Sigmoid colon (tissue), 7 donors: ENCODE results near the gene KRTAP1-3. TPM values are rescaled to one million over a fixed set of nuclear protein-coding genes. Genes with fewer than 3 reads are reported as not detected.

ENCODE experiments used
- DNase-seq: peaks from one replicate; pipeline ENCODE4 v3.0.0-alpha.2; 2019
- H3K27ac ChIP-seq, 4 donors: fragments of 200-600 bp; sonication (generic); one replicate each; pipeline ENCODE4 v1.5.1; 2016 to 2019; ENCODE audit warnings: mild to moderate bottlenecking in 1 of 4
- H3K27me3 ChIP-seq, 3 donors: fragments of 200-600 bp; sonication (generic); one replicate each; pipeline ENCODE4 v1.5.1; 2019; ENCODE audit warnings: mild to moderate bottlenecking in 1 of 3
- H3K36me3 ChIP-seq, 4 donors: fragments of 200-600 bp; sonication (generic); one replicate each; pipeline ENCODE4 v1.5.1; 2016 to 2019
- H3K4me1 ChIP-seq, 4 donors: fragments of 200-600 bp; sonication (generic); one replicate each; pipeline ENCODE4 v1.5.1; 2017 to 2019
- H3K4me3 ChIP-seq, 4 donors: fragments of 200-600 bp; sonication (generic); one replicate each; pipeline ENCODE4 v1.5.1; 2017 to 2019; ENCODE audit warnings: mild to moderate bottlenecking in 2 of 4, moderate library complexity in 1 of 4
- H3K9me3 ChIP-seq, 4 donors: fragments of 200-600 bp in 3 of 4; sonication (generic) in 3 of 4; one replicate each; pipeline versions ENCODE4 v1.5.1 to v1.6.1; 2013 to 2019
- CTCF ChIP-seq, 4 experiments: fragments of 450-650 bp in 3 of 4; fragments of 200-600 bp in 1 of 4; IDR thresholded peaks; one replicate each; pipeline ENCODE4 v1.5.1; 2016 to 2019; ENCODE audit warnings: antibody characterized with exemption in 4 of 4, mild to moderate bottlenecking in 3 of 4, moderate library complexity in 2 of 4
- EP300 ChIP-seq, 4 donors: sonication (generic); formaldehyde crosslinking; IDR thresholded peaks; one replicate each; pipeline ENCODE4 v1.6.1; 2017; ENCODE audit warnings: antibody characterized with exemption in 4 of 4
- POLR2A ChIP-seq, 2 donors: fragments of 450-650 bp; IDR thresholded peaks; one replicate each; pipeline ENCODE4 v1.6.1; 2016; ENCODE audit warnings: antibody characterized with exemption in 2 of 2, mild to moderate bottlenecking in 2 of 2, moderate library complexity in 2 of 2
- POLR2AphosphoS5 ChIP-seq, 4 donors: sonication (generic); formaldehyde crosslinking; IDR thresholded peaks; one replicate each; pipeline ENCODE4 v1.6.1; 2017; ENCODE audit warnings: antibody characterized with exemption in 4 of 4
- WGBS, 2 donors: extraction: QIAGEN DNeasy Blood & Tissue Kit; methylation state at CpG; one replicate each; pipeline ENCODE4 v1.1.7; 2013; 5-methylcytosine and 5-hydroxymethylcytosine counted together
- intact Hi-C: fragments of 100-400 bp; cut with DNase I; formaldehyde crosslinking; loops from one replicate; pipeline ENCODE4 v1.15.1; 2023
- polyA plus RNA-seq, 3 donors: library from polyadenylated mRNA; stranded (reverse); fragments of 200-250 nt; gene quantifications; one replicate each; pipeline ENCODE4 v1.2.3, GENCODE V29; 2013
- total RNA-seq, 4 donors: library from RNA; depleted of rRNA; stranded (reverse); fragments of >200 nt; gene quantifications; one replicate each; pipeline ENCODE4 v1.1.0, GENCODE V29; 2016
- donor health status: healthy with polysubstance abuse.
- donor health status: Bipolar disorder and iron deficiency.
- donor health status: healthy.

The KRTAP1-3 gene
- total and polyA plus RNA-seq, 7 donors, result not detected

DNA sequence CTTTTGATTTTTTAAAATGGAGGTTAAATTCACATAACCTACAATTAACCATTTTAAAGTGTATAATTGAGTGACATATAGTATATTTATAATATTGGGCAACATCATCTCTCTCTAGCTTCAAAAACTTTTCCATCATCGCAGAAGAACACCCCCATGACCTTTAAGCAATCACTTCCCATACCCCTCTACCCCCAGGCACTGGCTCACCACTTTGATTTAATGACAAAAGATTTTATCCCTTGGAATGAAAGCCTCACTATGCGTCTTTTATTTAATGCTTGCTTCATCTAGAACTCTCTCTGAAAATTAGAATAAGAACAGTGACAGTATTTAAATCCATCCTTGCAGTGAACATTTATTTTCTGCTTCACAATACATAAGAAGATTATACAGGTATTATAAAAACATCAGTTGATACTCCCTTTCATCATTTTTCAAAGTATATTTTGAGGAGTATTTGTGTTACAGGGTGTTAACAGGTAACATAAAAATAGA lies 3.2 kb upstream of the KRTAP1-3 start:
- no peak for TF ChIP-seq POLR2AphosphoS5 (IDR thresholded peaks at IDR 0.05)
- TF ChIP-seq EP300 (IDR thresholded peaks at IDR 0.05), result no peak
- TF ChIP-seq CTCF (IDR thresholded peaks at IDR 0.05), result no peak
- TF ChIP-seq POLR2A (IDR thresholded peaks at IDR 0.05), result no peak
- intact Hi-C loops, result no loop called here
- WGBS, 2 donors, result 87 to 88% methylated on average over 2 of the region's 2 CpGs
- Histone ChIP-seq H3K9me3 (no peaks in the 10 kb centered on the region), H3K27me3 (no peaks in the 10 kb centered on the region), H3K4me1 (no peaks in the 10 kb centered on the region), H3K36me3 (no peaks in the 10 kb centered on the region), H3K27ac (no peak overlapping the region), H3K4me3 (no peak overlapping the region)
- DNase-seq, result no peak

DNA sequence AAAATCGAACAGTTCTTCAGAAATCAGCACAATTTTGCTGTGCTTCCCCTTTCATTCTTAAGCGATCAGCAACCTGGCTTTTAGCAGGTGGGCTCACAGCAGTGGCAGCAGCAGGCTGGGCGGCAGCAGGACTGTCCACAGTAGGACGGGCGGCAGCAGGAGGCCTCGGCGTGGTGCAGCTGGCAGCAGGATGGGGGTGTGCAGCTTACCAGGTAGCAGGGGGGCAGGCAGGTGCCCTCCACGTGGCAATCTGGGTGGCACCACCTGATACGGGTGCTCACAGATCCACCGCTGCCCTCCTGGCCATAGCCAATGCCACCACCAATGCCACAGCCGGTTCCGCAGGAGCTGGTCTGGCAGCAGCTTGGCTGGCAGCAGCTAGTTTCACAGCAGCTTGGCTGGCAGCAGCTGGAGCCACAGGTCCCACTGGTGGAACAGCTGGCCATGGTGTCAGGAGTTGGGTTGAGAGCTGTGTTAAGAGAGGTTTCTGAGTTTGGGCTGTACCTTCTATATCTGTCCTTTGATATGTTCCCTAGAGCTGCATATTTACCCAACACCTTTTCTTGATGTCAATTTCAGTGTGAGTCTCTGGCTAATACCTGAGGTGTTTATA lies 4.9 kb downstream of the KRTAP1-3 start, which contains the start of gene KRTAP1-4:
Gene KRTAP1-4 (minus strand): TSS at position 563 of the 613 bp plus-strand sequence. CDS start 117 bp downstream, at position 446.
- Histone ChIP-seq H3K4me3 (no peak within 1 kb of the TSS), H3K27me3 (peaks cover 0 to 6% (median 0%) of the 10 kb centered on the region in 3 donors), H3K36me3 (no peaks in the 10 kb centered on the region), H3K27ac (no peak within 1 kb of the TSS), H3K9me3 (no peaks in the 10 kb centered on the region), H3K4me1 (no peaks in the 10 kb centered on the region)
- intact Hi-C loops, result no loop called here
- TF ChIP-seq POLR2AphosphoS5 (IDR thresholded peaks at IDR 0.05), result no peak
- no peak for TF ChIP-seq CTCF (IDR thresholded peaks at IDR 0.05)
- TF ChIP-seq POLR2A (IDR thresholded peaks at IDR 0.05), result no peak
- TF ChIP-seq EP300 (IDR thresholded peaks at IDR 0.05), result no peak
- no peak for DNase-seq
- WGBS, 2 donors, result 85 to 91% methylated on average over 12 of the region's 12 CpGs

- Histone ChIP-seq H3K9me3 (no peaks in the 10 kb centered on the region), H3K4me3 (no peak within 1 kb of the TSS), H3K27ac (no peak within 1 kb of the TSS), H3K36me3 (no peaks in the 10 kb centered on the region), H3K4me1 (no peaks in the 10 kb centered on the region), H3K27me3 (peaks cover 0 to 6% (median 0%) of the 10 kb centered on the region in 3 donors)
- DNase-seq, result no peak
- whole genome bisulfite sequencing, 2 donors, result 82 to 83% methylated on average over 9 of the region's 9 CpGs
- TF ChIP-seq CTCF (IDR thresholded peaks at IDR 0.05) (no peak), POLR2A (IDR thresholded peaks at IDR 0.05) (no peak), POLR2AphosphoS5 (IDR thresholded peaks at IDR 0.05) (no peak), EP300 (IDR thresholded peaks at IDR 0.05) (no peak)
- intact Hi-C loops, result no loop called here
Measured at GRCh38 chr17:41026715-41027471, 7.8 kb downstream of the KRTAP1-3 start, which contains the start of gene KRTAP1-5. TSS of gene KRTAP1-5 (minus strand) at chr17:41027208. CDS start at chr17:41027155, 53 bp downstream.

GRCh38 chr17:41024697-41025096 lies 10.0 kb downstream of the KRTAP1-3 start:
- Histone ChIP-seq H3K4me3 (no peak overlapping the region), H3K27ac (no peak overlapping the region), H3K9me3 (no peaks in the 10 kb centered on the region), H3K27me3 (peaks cover 0 to 3% (median 0%) of the 10 kb centered on the region in 3 donors), H3K36me3 (no peaks in the 10 kb centered on the region), H3K4me1 (no peaks in the 10 kb centered on the region)
- no peak for DNase-seq
- intact Hi-C loops, result no loop called here
- WGBS, 2 donors, result 84 to 93% methylated on average over 3 of the region's 3 CpGs
- TF ChIP-seq EP300 (IDR thresholded peaks at IDR 0.05) (no peak), CTCF (IDR thresholded peaks at IDR 0.05) (no peak), POLR2AphosphoS5 (IDR thresholded peaks at IDR 0.05) (no peak), POLR2A (IDR thresholded peaks at IDR 0.05) (no peak)
